SK-N-SH treated with all-trans-retinoic acid at 6 μM for 48 hours (cell line): ENCODE measurements around the gene EPHB2.

ENCODE experiments used
- ATAC-seq: fragments of 200-7000 bp; cut with Tn5 transposase; 3 replicates; pipeline ENCODE4 v1.9.1; 2020; ENCODE audit warnings: mild to moderate bottlenecking, moderate library complexity
- ARNTL ChIP-seq: fragments of 450-650 bp; formaldehyde crosslinking; IDR thresholded peaks from 2 replicates; pipeline ENCODE4 v1.5.0; 2020; ENCODE audit warnings: low read depth, mild to moderate bottlenecking, moderate library complexity, borderline replicate concordance
- BACH2 ChIP-seq: fragments of 250-450 bp; sonication (Bioruptor Pico); IDR thresholded peaks from 2 replicates; pipeline ENCODE4 v1.9.0; 2021; ENCODE audit warnings: mild to moderate bottlenecking, borderline replicate concordance
- CSDC2 ChIP-seq: fragments of 250-450 bp; sonication (Bioruptor Pico); IDR thresholded peaks from 2 replicates; pipeline ENCODE4 v1.5.0; 2020; ENCODE audit warnings: mild to moderate bottlenecking, moderate library complexity
- ESRRG ChIP-seq: fragments of 250-450 bp; sonication (Bioruptor Pico); IDR thresholded peaks from 2 replicates; pipeline ENCODE4 v1.6.1; 2021; ENCODE audit warnings: mild to moderate bottlenecking
- GLIS3 ChIP-seq: fragments of 250-450 bp; sonication (Bioruptor Pico); IDR thresholded peaks from 2 replicates; pipeline ENCODE4 v1.5.0; 2020; ENCODE audit warnings: mild to moderate bottlenecking, moderate library complexity
- ISL1 ChIP-seq: fragments of 250-450 bp; sonication (Bioruptor Pico); IDR thresholded peaks from 2 replicates; pipeline ENCODE4 v2.1.2; 2022; ENCODE audit warnings: mild to moderate bottlenecking, moderate library complexity
- PPARA ChIP-seq: fragments of 250-450 bp; sonication (Bioruptor Pico); IDR thresholded peaks from 2 replicates; pipeline ENCODE4 v1.5.0; 2020; ENCODE audit warnings: mild to moderate bottlenecking, borderline replicate concordance
- RARB ChIP-seq: fragments of 250-450 bp; sonication (Bioruptor Pico); IDR thresholded peaks from 2 replicates; pipeline ENCODE4 v1.8.0; 2021; ENCODE audit warnings: mild to moderate bottlenecking, moderate library complexity
- SNAI2 ChIP-seq: fragments of 250-450 bp; sonication (Bioruptor Pico); IDR thresholded peaks from 2 replicates; pipeline ENCODE4 v1.5.0; 2020; ENCODE audit warnings: mild to moderate bottlenecking, moderate library complexity
- TCF4 ChIP-seq: fragments of 250-450 bp; sonication (Bioruptor Pico); IDR thresholded peaks from 2 replicates; pipeline ENCODE4 v1.8.0; 2021; ENCODE audit warnings: mild to moderate bottlenecking, moderate library complexity, borderline replicate concordance
- ZC3H10 ChIP-seq: fragments of 250-450 bp; sonication (Bioruptor Pico); IDR thresholded peaks from 2 replicates; pipeline ENCODE4 v1.5.1; 2021; ENCODE audit warnings: mild to moderate bottlenecking, moderate library complexity
- ZFP3 ChIP-seq: fragments of 250-450 bp; sonication (Bioruptor Pico); IDR thresholded peaks from 2 replicates; pipeline ENCODE4 v1.5.0; 2020; ENCODE audit warnings: mild to moderate bottlenecking, moderate library complexity
- ZNF565 ChIP-seq: fragments of 450-650 bp; formaldehyde crosslinking; conservative IDR thresholded peaks from 2 replicates; pipeline ENCODE4 v1.5.0; 2020; ENCODE audit warnings: low read depth, mild to moderate bottlenecking, moderate library complexity
- ZNF70 ChIP-seq: fragments of 450-650 bp; formaldehyde crosslinking; IDR thresholded peaks from 2 replicates; pipeline ENCODE4 v1.5.0; 2020; ENCODE audit warnings: mild to moderate bottlenecking, moderate library complexity
- ZNF8 ChIP-seq: fragments of 450-650 bp; formaldehyde crosslinking; IDR thresholded peaks from 2 replicates; pipeline ENCODE4 v1.5.0; 2020; ENCODE audit warnings: mild to moderate bottlenecking, moderate library complexity
- TF ChIP-seq, protein P1 (sequence below): fragments of 250-450 bp; sonication (Bioruptor Pico); IDR thresholded peaks from 2 replicates; pipeline ENCODE4 v1.5.0; 2020; ENCODE audit warnings: mild to moderate bottlenecking, moderate library complexity
- TF ChIP-seq, protein P2 (sequence below): fragments of 250-450 bp; sonication (Bioruptor Pico); IDR thresholded peaks from 2 replicates; pipeline ENCODE4 v1.8.0; 2021; ENCODE audit warnings: low read depth, mild to moderate bottlenecking, moderate library complexity, borderline replicate concordance
- TF ChIP-seq, protein P3 (sequence below): fragments of 250-450 bp; sonication (Bioruptor Pico); IDR thresholded peaks from 2 replicates; pipeline ENCODE4 v1.5.1; 2020; ENCODE audit warnings: low read depth, mild to moderate bottlenecking, moderate library complexity
- TF ChIP-seq, protein P4 (sequence below): fragments of 250-450 bp; sonication (Bioruptor Pico); IDR thresholded peaks from 2 replicates; pipeline ENCODE4 v1.5.1; 2021; ENCODE audit warnings: mild to moderate bottlenecking, moderate library complexity

EPHB2 gene

DNA sequence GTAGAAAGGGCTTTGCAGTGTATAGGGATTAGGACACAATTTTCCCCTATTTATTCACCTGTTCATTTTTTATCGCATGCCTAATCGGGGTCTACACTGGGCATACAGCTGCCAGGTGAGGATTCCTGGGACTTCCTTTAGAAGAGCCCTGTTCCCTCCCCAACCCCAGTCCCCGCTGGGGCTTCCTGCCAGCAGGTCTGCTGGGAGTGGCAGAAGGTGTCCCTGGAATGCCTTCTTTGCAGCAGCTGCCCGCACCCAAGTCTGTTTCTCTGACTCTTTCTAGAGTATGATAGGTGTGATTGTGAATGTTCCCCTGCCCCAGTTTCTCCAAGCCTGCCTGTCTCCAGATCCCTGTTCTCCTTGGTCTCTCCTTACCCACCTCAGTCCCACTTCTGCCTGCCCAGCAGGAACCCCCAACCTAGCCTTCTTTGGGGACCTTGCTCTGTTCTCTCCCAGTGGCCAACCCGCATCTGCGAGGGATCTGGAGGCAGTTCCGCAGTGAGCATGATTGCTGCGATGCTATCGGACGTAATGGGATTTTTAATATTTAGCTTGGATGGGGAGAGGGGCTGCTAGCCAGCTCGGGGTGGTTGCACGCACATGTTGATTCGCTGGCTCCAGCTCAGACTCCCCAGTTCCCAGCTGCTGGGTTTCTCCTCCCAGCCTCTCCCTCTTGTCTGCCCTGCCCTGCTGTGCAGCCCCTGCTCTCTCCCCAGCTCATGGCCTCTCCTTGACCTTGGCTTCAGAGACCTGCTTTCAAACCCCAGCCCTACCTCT lies 79.8 kb downstream of the EPHB2 start:
- peak; percentile 14; the same call in 2 of the 3 replicates for ATAC-seq
- TF ChIP-seq ZC3H10: no peak
- TF ChIP-seq CSDC2 (CRISPR knock-in tag): no peak
- TF ChIP-seq ZNF70 (CRISPR knock-in tag): peak; percentile 67; the same call in 1 of the 2 replicates
- peak; percentile 81 for TF ChIP-seq TCF4
- TF ChIP-seq, protein P1, sequence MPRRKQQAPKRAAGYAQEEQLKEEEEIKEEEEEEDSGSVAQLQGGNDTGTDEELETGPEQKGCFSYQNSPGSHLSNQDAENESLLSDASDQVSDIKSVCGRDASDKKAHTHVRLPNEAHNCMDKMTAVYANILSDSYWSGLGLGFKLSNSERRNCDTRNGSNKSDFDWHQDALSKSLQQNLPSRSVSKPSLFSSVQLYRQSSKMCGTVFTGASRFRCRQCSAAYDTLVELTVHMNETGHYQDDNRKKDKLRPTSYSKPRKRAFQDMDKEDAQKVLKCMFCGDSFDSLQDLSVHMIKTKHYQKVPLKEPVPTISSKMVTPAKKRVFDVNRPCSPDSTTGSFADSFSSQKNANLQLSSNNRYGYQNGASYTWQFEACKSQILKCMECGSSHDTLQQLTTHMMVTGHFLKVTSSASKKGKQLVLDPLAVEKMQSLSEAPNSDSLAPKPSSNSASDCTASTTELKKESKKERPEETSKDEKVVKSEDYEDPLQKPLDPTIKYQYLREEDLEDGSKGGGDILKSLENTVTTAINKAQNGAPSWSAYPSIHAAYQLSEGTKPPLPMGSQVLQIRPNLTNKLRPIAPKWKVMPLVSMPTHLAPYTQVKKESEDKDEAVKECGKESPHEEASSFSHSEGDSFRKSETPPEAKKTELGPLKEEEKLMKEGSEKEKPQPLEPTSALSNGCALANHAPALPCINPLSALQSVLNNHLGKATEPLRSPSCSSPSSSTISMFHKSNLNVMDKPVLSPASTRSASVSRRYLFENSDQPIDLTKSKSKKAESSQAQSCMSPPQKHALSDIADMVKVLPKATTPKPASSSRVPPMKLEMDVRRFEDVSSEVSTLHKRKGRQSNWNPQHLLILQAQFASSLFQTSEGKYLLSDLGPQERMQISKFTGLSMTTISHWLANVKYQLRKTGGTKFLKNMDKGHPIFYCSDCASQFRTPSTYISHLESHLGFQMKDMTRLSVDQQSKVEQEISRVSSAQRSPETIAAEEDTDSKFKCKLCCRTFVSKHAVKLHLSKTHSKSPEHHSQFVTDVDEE (CRISPR knock-in tag): peak; percentile 63; the same call in 1 of the 2 replicates

DNA sequence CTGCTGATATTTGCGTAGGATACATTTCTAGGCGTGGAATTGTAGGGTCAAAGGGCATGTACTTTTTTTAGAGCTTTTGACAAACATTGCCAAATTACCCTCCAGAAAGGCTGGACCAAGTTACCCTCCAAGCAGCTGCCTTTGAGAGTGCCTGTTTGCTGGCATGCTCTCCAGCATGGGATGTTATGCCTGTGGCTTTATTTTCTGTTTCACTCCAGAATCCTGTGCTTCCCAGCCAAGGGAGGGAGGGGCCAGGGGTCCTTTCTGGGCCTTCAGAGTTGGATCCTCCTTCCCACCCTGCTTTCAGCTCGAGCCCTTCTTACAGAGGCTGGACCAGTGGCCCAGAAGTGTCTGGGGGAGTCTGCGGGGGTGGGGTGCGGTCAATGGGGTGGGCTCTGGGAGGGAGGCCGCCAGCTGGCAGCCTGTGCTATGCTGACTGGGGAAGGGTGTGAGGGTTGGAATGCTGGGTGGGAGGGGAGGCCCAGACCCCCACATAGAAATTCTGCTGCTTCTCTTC lies 81.2 kb downstream of the EPHB2 start:
- TF ChIP-seq ZNF70 (CRISPR knock-in tag): no peak
- no peak for TF ChIP-seq PPARA (CRISPR knock-in tag)
- no peak for TF ChIP-seq ZFP3 (CRISPR knock-in tag)
- TF ChIP-seq, protein P2, sequence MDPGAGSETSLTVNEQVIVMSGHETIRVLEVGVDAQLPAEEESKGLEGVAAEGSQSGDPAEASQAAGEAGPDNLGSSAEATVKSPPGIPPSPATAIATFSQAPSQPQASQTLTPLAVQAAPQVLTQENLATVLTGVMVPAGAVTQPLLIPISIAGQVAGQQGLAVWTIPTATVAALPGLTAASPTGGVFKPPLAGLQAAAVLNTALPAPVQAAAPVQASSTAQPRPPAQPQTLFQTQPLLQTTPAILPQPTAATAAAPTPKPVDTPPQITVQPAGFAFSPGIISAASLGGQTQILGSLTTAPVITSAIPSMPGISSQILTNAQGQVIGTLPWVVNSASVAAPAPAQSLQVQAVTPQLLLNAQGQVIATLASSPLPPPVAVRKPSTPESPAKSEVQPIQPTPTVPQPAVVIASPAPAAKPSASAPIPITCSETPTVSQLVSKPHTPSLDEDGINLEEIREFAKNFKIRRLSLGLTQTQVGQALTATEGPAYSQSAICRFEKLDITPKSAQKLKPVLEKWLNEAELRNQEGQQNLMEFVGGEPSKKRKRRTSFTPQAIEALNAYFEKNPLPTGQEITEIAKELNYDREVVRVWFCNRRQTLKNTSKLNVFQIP: no peak
- TF ChIP-seq BACH2 (CRISPR knock-in tag): no peak
- TF ChIP-seq ARNTL: no peak
- TF ChIP-seq CSDC2 (CRISPR knock-in tag): no peak
- TF ChIP-seq, protein P3, sequence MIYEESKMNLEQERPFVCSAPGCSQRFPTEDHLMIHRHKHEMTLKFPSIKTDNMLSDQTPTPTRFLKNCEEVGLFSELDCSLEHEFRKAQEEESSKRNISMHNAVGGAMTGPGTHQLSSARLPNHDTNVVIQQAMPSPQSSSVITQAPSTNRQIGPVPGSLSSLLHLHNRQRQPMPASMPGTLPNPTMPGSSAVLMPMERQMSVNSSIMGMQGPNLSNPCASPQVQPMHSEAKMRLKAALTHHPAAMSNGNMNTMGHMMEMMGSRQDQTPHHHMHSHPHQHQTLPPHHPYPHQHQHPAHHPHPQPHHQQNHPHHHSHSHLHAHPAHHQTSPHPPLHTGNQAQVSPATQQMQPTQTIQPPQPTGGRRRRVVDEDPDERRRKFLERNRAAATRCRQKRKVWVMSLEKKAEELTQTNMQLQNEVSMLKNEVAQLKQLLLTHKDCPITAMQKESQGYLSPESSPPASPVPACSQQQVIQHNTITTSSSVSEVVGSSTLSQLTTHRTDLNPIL (CRISPR knock-in tag): no peak
- no peak for TF ChIP-seq SNAI2
- no peak for TF ChIP-seq ISL1
- no peak for TF ChIP-seq ZNF8 (CRISPR knock-in tag)
- TF ChIP-seq RARB (CRISPR knock-in tag): no peak
- no peak for TF ChIP-seq ZC3H10
- TF ChIP-seq GLIS3: no peak
- TF ChIP-seq ESRRG (CRISPR knock-in tag): no peak
- TF ChIP-seq ZNF565 (CRISPR knock-in tag): no peak
- TF ChIP-seq, protein P4, sequence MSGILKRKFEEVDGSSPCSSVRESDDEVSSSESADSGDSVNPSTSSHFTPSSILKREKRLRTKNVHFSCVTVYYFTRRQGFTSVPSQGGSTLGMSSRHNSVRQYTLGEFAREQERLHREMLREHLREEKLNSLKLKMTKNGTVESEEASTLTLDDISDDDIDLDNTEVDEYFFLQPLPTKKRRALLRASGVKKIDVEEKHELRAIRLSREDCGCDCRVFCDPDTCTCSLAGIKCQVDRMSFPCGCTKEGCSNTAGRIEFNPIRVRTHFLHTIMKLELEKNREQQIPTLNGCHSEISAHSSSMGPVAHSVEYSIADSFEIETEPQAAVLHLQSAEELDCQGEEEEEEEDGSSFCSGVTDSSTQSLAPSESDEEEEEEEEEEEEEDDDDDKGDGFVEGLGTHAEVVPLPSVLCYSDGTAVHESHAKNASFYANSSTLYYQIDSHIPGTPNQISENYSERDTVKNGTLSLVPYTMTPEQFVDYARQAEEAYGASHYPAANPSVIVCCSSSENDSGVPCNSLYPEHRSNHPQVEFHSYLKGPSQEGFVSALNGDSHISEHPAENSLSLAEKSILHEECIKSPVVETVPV: no peak
- TF ChIP-seq, protein P1 (CRISPR knock-in tag): no peak
- ATAC-seq: no peak
